BJ (cell line): ENCODE data around the gene TNRC6C. TPM values are rescaled to one million over a fixed set of nuclear protein-coding genes. Genes with fewer than 3 reads are reported as not detected.

ENCODE experiments used
- CTCF ChIA-PET: fragments of 350-600 bp; formaldehyde crosslinking; extraction: SDS; loops from one replicate; lab custom pipeline; 2021; ENCODE audit warnings: antibody characterized with exemption, inconsistent platforms; lab: Yijun Ruan, JAX
- POLR2A ChIA-PET: fragments of 300-600 bp; sonication (Branson Sonifier 250); formaldehyde crosslinking; extraction: SDS; loops from one replicate; lab custom pipeline; 2021; ENCODE audit warnings: antibody characterized with exemption; lab: Charles Lee
- DNase-seq: peaks from one replicate; pipeline ENCODE4 v3.0.0-alpha.2; 2011; ENCODE audit warnings: low read depth
- H3K27me3 ChIP-seq: 2 replicates; pipeline ENCODE4 v1.6.0; 2011; ENCODE audit warnings: low read length; ENCODE audit not compliant: control insufficient read depth, insufficient read depth
- H3K36me3 ChIP-seq: 2 replicates; pipeline ENCODE4 v1.5.1; 2011; ENCODE audit warnings: low read length; ENCODE audit not compliant: control insufficient read depth, insufficient read depth
- H3K4me3 ChIP-seq: 2 replicates; pipeline ENCODE4 v1.5.1; 2011; ENCODE audit warnings: low read depth, mild to moderate bottlenecking, control low read depth, low read length
- CTCF ChIP-seq: IDR thresholded peaks from 2 replicates; pipeline ENCODE4 v1.5.1; 2011; ENCODE audit warnings: low read depth, mild to moderate bottlenecking, control low read depth, inconsistent platforms, low read length, moderate library complexity; ENCODE audit not compliant: insufficient read depth
- polyA plus RNA-seq: library from polyadenylated mRNA; depleted of rRNA; stranded (reverse); fragments of >200 nt; gene quantifications from 2 replicates; pipeline ENCODE4 v1.2.3, GENCODE V29; 2011

TNRC6C gene
- polyA plus RNA-seq, 1 experiment: 0.91 TPM

GRCh38 chr17:78002166-78002565 lies 43.7 kb downstream of the TNRC6C start:
- no peaks in the 10 kb centered on the region; the same call in 1 of the 2 replicates for H3K36me3 ChIP-seq
- no peak for DNase-seq
- POLR2A ChIA-PET: no interaction called here
- no peak overlapping the region for H3K4me3 ChIP-seq
- CTCF ChIA-PET: interaction anchor here (0.9 to 4.1 kb wide), 3 partner anchors 9 to 37 kb away, joined by 3 to 28 read pairs (median 3); no protein-coding TSS in a partner anchor
- no peak for TF ChIP-seq CTCF
- no peaks in the 10 kb centered on the region for H3K27me3 ChIP-seq

- Histone ChIP-seq H3K36me3 (no peaks in the 10 kb centered on the region; the same call in 1 of the 2 replicates), H3K27me3 (no peaks in the 10 kb centered on the region), H3K4me3 (no peak overlapping the region)
- no peak for TF ChIP-seq CTCF
- no peak for DNase-seq
- ChIA-PET POLR2A (no interaction called here), CTCF (interaction anchor here (1.1 to 4.1 kb wide), 3 partner anchors 8 to 463 kb away, joined by 8 to 28 read pairs (median 14); no protein-coding TSS in a partner anchor)
These were observed 47.1 kb downstream of the TNRC6C start for GRCh38 chr17:78005452-78006171.

GRCh38 chr17:78006338-78006737 lies 47.8 kb downstream of the TNRC6C start:
- POLR2A ChIA-PET: no interaction called here
- DNase-seq: no peak

GRCh38 chr17:78007647-78008046 lies 49.1 kb downstream of the TNRC6C start:
- POLR2A ChIA-PET: no interaction called here

More at GRCh38 chr17:78006338-78006737, 47.8 kb downstream of the TNRC6C start:
- CTCF ChIA-PET: interaction anchor here (1.1 to 3.2 kb wide), 2 partner anchors 12 to 464 kb away, joined by 8 to 14 read pairs; no protein-coding TSS in a partner anchor
- H3K4me3 ChIP-seq: no peak overlapping the region
- no peaks in the 10 kb centered on the region; the same call in 1 of the 2 replicates for H3K36me3 ChIP-seq
- no peak for TF ChIP-seq CTCF
- H3K27me3 ChIP-seq: no peaks in the 10 kb centered on the region

More at GRCh38 chr17:78007647-78008046, 49.1 kb downstream of the TNRC6C start:
- no peak for DNase-seq
- no peak overlapping the region for H3K4me3 ChIP-seq
- TF ChIP-seq CTCF: no peak
- H3K27me3 ChIP-seq: no peaks in the 10 kb centered on the region
- no peaks in the 10 kb centered on the region; the same call in 1 of the 2 replicates for H3K36me3 ChIP-seq
- CTCF ChIA-PET: interaction anchor here (9.9 kb wide), 1 partner anchor 466 kb away, joined by 147 read pairs; no protein-coding TSS in a partner anchor
